SJSA1 (cell line): Measurements from ENCODE around the gene DAB2IP. TPM values are rescaled to one million over a fixed set of nuclear protein-coding genes. Genes with fewer than 3 reads are reported as not detected.
"Not testable (repeated sequence)": the region's sequence is repeated elsewhere in the genome, so short reads cannot be mapped to it uniquely, and the experiment has no call there.

Experiments
- DNase-seq, 2 experiments: peaks; one replicate each; pipeline ENCODE4 v3.0.0-alpha.2; 2015 to 2020; ENCODE audit warnings: low spot score in 2 of 2, low read depth in 1 of 2
- H3K27ac ChIP-seq: fragments of 250-450 bp; sonication (Bioruptor Pico); 2 replicates; pipeline ENCODE4 v1.5.1; 2020; ENCODE audit warnings: mild to moderate bottlenecking, moderate library complexity
- H3K27me3 ChIP-seq: fragments of 250-450 bp; sonication (Bioruptor Pico); replicated peaks from 2 replicates; pipeline ENCODE4 v1.5.1; 2020; ENCODE audit warnings: mild to moderate bottlenecking, moderate library complexity
- H3K36me3 ChIP-seq: fragments of 250-450 bp; sonication (Bioruptor Pico); 2 replicates; pipeline ENCODE4 v1.5.1; 2020; ENCODE audit warnings: mild to moderate bottlenecking
- H3K4me1 ChIP-seq: fragments of 250-450 bp; sonication (Bioruptor Pico); replicated peaks from 2 replicates; pipeline ENCODE4 v1.6.1; 2021; ENCODE audit warnings: mild to moderate bottlenecking
- H3K4me3 ChIP-seq: fragments of 250-450 bp; sonication (Bioruptor Pico); 2 replicates; pipeline ENCODE4 v1.5.1; 2020; ENCODE audit warnings: mild to moderate bottlenecking
- H3K9me3 ChIP-seq: fragments of 250-450 bp; sonication (Bioruptor Pico); replicated peaks from 2 replicates; pipeline ENCODE4 v1.5.1; 2020; ENCODE audit warnings: mild to moderate bottlenecking
- total RNA-seq: library from RNA; depleted of rRNA; stranded (reverse); fragments of >200 nt; shearing (Covaris generic); gene quantifications from 2 replicates; pipeline ENCODE4 v1.2.3, GENCODE V29; 2014

The DAB2IP gene
- total RNA-seq, 1 experiment from 2014 or later, result 2.8 TPM

- no peaks in the 10 kb centered on the region for H3K4me1 ChIP-seq
Measured at GRCh38 chr9:121786543-121786948, 135.1 kb downstream of the DAB2IP start.

GRCh38 chr9:121786998-121787422, 135.6 kb downstream of the DAB2IP start:
- Histone ChIP-seq H3K36me3 (no peaks in the 10 kb centered on the region), H3K4me1 (no peaks in the 10 kb centered on the region), H3K4me3 (no peak overlapping the region), H3K27me3 (no peaks in the 10 kb centered on the region), H3K27ac (no peak overlapping the region), H3K9me3 (no peaks in the 10 kb centered on the region)
- DNase-seq, result no peak

More at GRCh38 chr9:121786543-121786948, 135.1 kb downstream of the DAB2IP start:
- H3K27ac ChIP-seq, result no peak overlapping the region
- H3K27me3 ChIP-seq, result no peaks in the 10 kb centered on the region
- no peak overlapping the region for H3K4me3 ChIP-seq
- H3K36me3 ChIP-seq, result no peaks in the 10 kb centered on the region
- H3K9me3 ChIP-seq, result no peaks in the 10 kb centered on the region
- DNase-seq, result peak in 1 of 2 experiments; percentile 29

GRCh38 chr9:121788686-121789366, 137.4 kb downstream of the DAB2IP start:
- no peaks in the 10 kb centered on the region for H3K9me3 ChIP-seq
- no peaks in the 10 kb centered on the region for H3K27me3 ChIP-seq
- DNase-seq, result no peak
- H3K36me3 ChIP-seq, result no peaks in the 10 kb centered on the region
- no peaks in the 10 kb centered on the region for H3K4me1 ChIP-seq
- no peak overlapping the region for H3K4me3 ChIP-seq
- no peak overlapping the region for H3K27ac ChIP-seq

GRCh38 chr9:121790841-121791240, 139.4 kb downstream of the DAB2IP start:
- Histone ChIP-seq H3K36me3 (no peaks in the 10 kb centered on the region), H3K4me3 (no peak overlapping the region), H3K9me3 (no peaks in the 10 kb centered on the region), H3K27ac (no peak overlapping the region), H3K4me1 (no peaks in the 10 kb centered on the region), H3K27me3 (no peaks in the 10 kb centered on the region)
- DNase-seq, result no peak

GRCh38 chr9:121792476-121792875, 141.0 kb downstream of the DAB2IP start:
- H3K4me1 ChIP-seq, H3K27ac ChIP-seq, H3K4me3 ChIP-seq, H3K27me3 ChIP-seq, H3K9me3 ChIP-seq, DNase-seq, H3K36me3 ChIP-seq: not testable (repeated sequence)

DNA sequence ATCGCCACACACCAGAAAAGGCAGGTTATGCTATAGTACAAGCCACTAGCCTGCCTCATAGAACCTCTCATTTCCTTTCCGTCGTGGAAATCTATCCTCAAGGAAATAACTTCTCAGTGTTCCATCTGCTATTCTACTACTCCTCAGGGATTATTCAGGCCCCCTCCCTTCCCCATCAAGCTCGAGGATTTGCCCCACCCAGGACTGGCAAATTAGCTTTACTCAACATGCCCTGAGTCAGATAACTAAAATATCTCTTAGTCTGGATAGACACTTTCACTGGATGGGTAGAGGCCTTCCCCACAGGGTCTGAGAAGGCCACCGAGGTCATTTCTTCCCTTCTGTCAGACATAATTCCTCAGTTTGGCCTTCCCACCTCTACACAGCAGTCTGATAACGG, 142.9 kb downstream of the DAB2IP start:
- not testable (repeated sequence) for H3K36me3 ChIP-seq, H3K27ac ChIP-seq, DNase-seq, H3K27me3 ChIP-seq, H3K9me3 ChIP-seq, H3K4me1 ChIP-seq, H3K4me3 ChIP-seq

DNA sequence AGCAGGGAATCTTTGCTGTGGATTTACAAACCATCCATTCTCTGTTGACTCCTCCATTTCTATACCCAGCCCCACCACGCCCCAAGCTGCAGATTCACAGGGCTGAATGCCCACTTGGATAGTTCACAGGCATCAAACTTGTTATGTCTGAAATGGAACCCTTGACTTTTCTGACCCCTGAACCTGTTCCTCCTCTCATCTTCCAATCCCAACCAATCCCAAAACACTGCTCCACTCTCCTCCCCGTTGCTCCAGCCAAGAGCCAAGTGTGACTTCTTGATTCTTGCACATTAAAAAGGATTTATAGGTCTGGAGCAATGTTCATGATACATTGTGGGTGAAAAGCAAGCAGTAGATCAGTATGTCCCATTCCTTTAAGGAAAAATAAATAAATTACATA, 145.6 kb downstream of the DAB2IP start:
- Histone ChIP-seq H3K27me3 (peaks cover 9% of the 10 kb centered on the region; the same call in 1 of the 2 replicates), H3K4me3 (no peak overlapping the region), H3K36me3 (no peaks in the 10 kb centered on the region), H3K4me1 (no peaks in the 10 kb centered on the region), H3K9me3 (no peaks in the 10 kb centered on the region), H3K27ac (no peak overlapping the region)
- no peak for DNase-seq

- peaks cover 9% of the 10 kb centered on the region for H3K27me3 ChIP-seq
- H3K27ac ChIP-seq, result no peak overlapping the region
- H3K4me3 ChIP-seq, result no peak overlapping the region
- no peak for DNase-seq
- no peaks in the 10 kb centered on the region for H3K36me3 ChIP-seq
- no peaks in the 10 kb centered on the region for H3K9me3 ChIP-seq
- no peaks in the 10 kb centered on the region for H3K4me1 ChIP-seq
Measured at GRCh38 chr9:121798941-121799340, 147.5 kb downstream of the DAB2IP start.

GRCh38 chr9:121800376-121800775, 148.9 kb downstream of the DAB2IP start:
- H3K4me3 ChIP-seq, result no peak overlapping the region
- H3K9me3 ChIP-seq, result 0 out of 2 replicates have a peak, but pooled peaks cover 3% of the 10 kb centered on the region
- peaks cover 9% of the 10 kb centered on the region for H3K27me3 ChIP-seq
- no peaks in the 10 kb centered on the region for H3K4me1 ChIP-seq
- DNase-seq, result no peak
- no peaks in the 10 kb centered on the region for H3K36me3 ChIP-seq
- H3K27ac ChIP-seq, result no peak overlapping the region

GRCh38 chr9:121801579-121801978, 150.1 kb downstream of the DAB2IP start:
- Histone ChIP-seq H3K4me3 (no peak overlapping the region), H3K27ac (no peak overlapping the region), H3K27me3 (peaks cover 9% of the 10 kb centered on the region), H3K36me3 (no peaks in the 10 kb centered on the region), H3K9me3 (0 out of 2 replicates have a peak, but pooled peaks cover 3% of the 10 kb centered on the region), H3K4me1 (no peaks in the 10 kb centered on the region)
- DNase-seq, result no peak

GRCh38 chr9:121802753-121803152, 151.3 kb downstream of the DAB2IP start:
- Histone ChIP-seq H3K9me3 (0 out of 2 replicates have a peak, but pooled peaks cover 3% of the 10 kb centered on the region), H3K4me1 (no peaks in the 10 kb centered on the region)
- DNase-seq, result no peak

GRCh38 chr9:121807069-121807822, 155.8 kb downstream of the DAB2IP start:
- Histone ChIP-seq H3K4me3 (no peak overlapping the region), H3K27ac (no peak overlapping the region), H3K36me3 (no peaks in the 10 kb centered on the region), H3K4me1 (no peaks in the 10 kb centered on the region), H3K9me3 (0 out of 2 replicates have a peak, but pooled peaks cover 3% of the 10 kb centered on the region), H3K27me3 (no peaks in the 10 kb centered on the region; the same call in none of the 2 replicates)
- no peak for DNase-seq

More at GRCh38 chr9:121802753-121803152, 151.3 kb downstream of the DAB2IP start:
- no peaks in the 10 kb centered on the region for H3K36me3 ChIP-seq
- H3K27ac ChIP-seq, result no peak overlapping the region
- peaks cover 9% of the 10 kb centered on the region for H3K27me3 ChIP-seq
- no peak overlapping the region for H3K4me3 ChIP-seq

- H3K4me1 ChIP-seq, result no peaks in the 10 kb centered on the region
- H3K36me3 ChIP-seq, result no peaks in the 10 kb centered on the region
- no peaks in the 10 kb centered on the region for H3K27me3 ChIP-seq
- H3K27ac ChIP-seq, result no peak overlapping the region
- H3K9me3 ChIP-seq, result 0 out of 2 replicates have a peak, but pooled peaks cover 3% of the 10 kb centered on the region
- no peak overlapping the region for H3K4me3 ChIP-seq
- DNase-seq, result no peak
Measured at GRCh38 chr9:121807823-121808278, 156.4 kb downstream of the DAB2IP start.

DNA sequence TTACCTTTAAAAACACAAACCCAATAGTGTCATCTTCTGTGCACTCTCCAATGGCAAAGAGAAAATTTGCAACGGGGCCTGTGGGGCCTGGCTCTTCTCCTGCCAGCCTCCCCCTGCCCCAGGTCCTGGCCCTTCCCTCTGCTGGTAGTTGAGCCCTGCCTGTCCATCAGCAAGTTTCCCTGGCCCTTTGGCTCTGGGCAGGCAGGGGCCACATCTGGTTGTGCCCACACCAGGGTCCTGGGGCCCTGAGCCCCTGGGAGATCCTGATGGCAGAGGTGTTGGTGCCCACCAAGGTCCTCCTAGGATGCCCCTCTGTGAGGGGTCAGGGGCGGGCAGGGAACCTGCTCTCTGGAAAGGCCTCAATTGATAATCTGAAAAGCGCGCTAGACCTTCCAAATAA, 157.3 kb downstream of the DAB2IP start:
- H3K36me3 ChIP-seq, result no peaks in the 10 kb centered on the region
- 0 out of 2 replicates have a peak, but pooled peaks cover 3% of the 10 kb centered on the region for H3K9me3 ChIP-seq
- H3K27me3 ChIP-seq, result no peaks in the 10 kb centered on the region
- no peak overlapping the region for H3K27ac ChIP-seq
- no peak overlapping the region for H3K4me3 ChIP-seq
- H3K4me1 ChIP-seq, result no peaks in the 10 kb centered on the region
- no peak for DNase-seq
